NOMO-1 treated with dmso at 0.1 percent for 144 hours (cell line): ENCODE results near the gene AVL9.

Experiments
- DNase-seq: peaks from one replicate; lab custom pipeline; 2025; ENCODE audit not compliant: unreplicated experiment; lab: John Stamatoyannopoulos, UW

The AVL9 gene

GRCh38 chr7:32532716-32533115, 37.4 kb downstream of the AVL9 start:
- no peak for DNase-seq

GRCh38 chr7:32533276-32534029, 38.2 kb downstream of the AVL9 start:
- DNase-seq = no peak

- DNase-seq = no peak
Observed at GRCh38 chr7:32535162-32535702, 39.9 kb downstream of the AVL9 start.

GRCh38 chr7:32536016-32536415, 40.7 kb downstream of the AVL9 start:
- no peak for DNase-seq

- DNase-seq = no peak
Observed at GRCh38 chr7:32536585-32536984, 41.3 kb downstream of the AVL9 start.

GRCh38 chr7:32537760-32538159, 42.5 kb downstream of the AVL9 start:
- DNase-seq = no peak

- DNase-seq = no peak
Observed at GRCh38 chr7:32539366-32539765, 44.1 kb downstream of the AVL9 start.

GRCh38 chr7:32539919-32540531, 44.7 kb downstream of the AVL9 start:
- DNase-seq = no peak

GRCh38 chr7:32542595-32542994, 47.3 kb downstream of the AVL9 start:
- no peak for DNase-seq

GRCh38 chr7:32559480-32559879, 64.2 kb downstream of the AVL9 start:
- no peak for DNase-seq

GRCh38 chr7:32560075-32560474, 64.8 kb downstream of the AVL9 start:
- no peak for DNase-seq

- no peak for DNase-seq
Observed at GRCh38 chr7:32561613-32562012, 66.3 kb downstream of the AVL9 start.

- no peak for DNase-seq
Observed at GRCh38 chr7:32564542-32564941, 69.3 kb downstream of the AVL9 start.

- DNase-seq = no peak
Observed at GRCh38 chr7:32569388-32570289, 74.3 kb downstream of the AVL9 start.

GRCh38 chr7:32573110-32573687, 77.9 kb downstream of the AVL9 start:
- no peak for DNase-seq

GRCh38 chr7:32574626-32575025, 79.3 kb downstream of the AVL9 start:
- DNase-seq = no peak

- no peak for DNase-seq
Observed at GRCh38 chr7:32577421-32577820, 82.1 kb downstream of the AVL9 start.

- no peak for DNase-seq
Observed at GRCh38 chr7:32579776-32580175, 84.5 kb downstream of the AVL9 start.

GRCh38 chr7:32580646-32581045, 85.4 kb downstream of the AVL9 start:
- DNase-seq = no peak

GRCh38 chr7:32582036-32582435, 86.7 kb downstream of the AVL9 start:
- no peak for DNase-seq

- DNase-seq = no peak
Observed at GRCh38 chr7:32583791-32584190, 88.5 kb downstream of the AVL9 start.
